Calu3 (cell line): ENCODE results near the gene TBC1D3B. TPM values are rescaled to one million over a fixed set of nuclear protein-coding genes. Genes with fewer than 3 reads are reported as not detected.

Experiments
- BruUV-seq: library from RNA; stranded (reverse); fragments of 400-500 nt; replicated peaks from 2 replicates; lab custom pipeline; 2021; lab: Mats Ljungman, UMichigan
- CTCF ChIA-PET: fragments of 300-600 bp; sonication (Branson Sonifier 250); formaldehyde crosslinking; loops from one replicate; lab custom pipeline; 2022; ENCODE audit warnings: antibody characterized with exemption; lab: Charles Lee
- DNase-seq: peaks from one replicate; pipeline ENCODE4 v3.0.0; 2022
- H3K27ac Mint-ChIP-seq: one replicate; pipeline ENCODE4 v1.8.0; 2022; ENCODE audit warnings: mixed read lengths; ENCODE audit not compliant: unreplicated experiment
- H3K27me3 Mint-ChIP-seq: one replicate; pipeline ENCODE4 v1.8.0; 2022; ENCODE audit warnings: mixed read lengths; ENCODE audit not compliant: unreplicated experiment
- H3K36me3 Mint-ChIP-seq: one replicate; pipeline ENCODE4 v1.8.0; 2022; ENCODE audit warnings: mild to moderate bottlenecking, moderate library complexity, mixed read lengths; ENCODE audit not compliant: insufficient read depth, unreplicated experiment
- H3K4me1 Mint-ChIP-seq: one replicate; pipeline ENCODE4 v1.8.0; 2022; ENCODE audit warnings: mild to moderate bottlenecking, low read depth, mixed read lengths; ENCODE audit not compliant: unreplicated experiment
- H3K4me3 Mint-ChIP-seq: one replicate; pipeline ENCODE4 v1.8.0; 2022; ENCODE audit warnings: mild to moderate bottlenecking, low read depth, moderate library complexity, mixed read lengths; ENCODE audit not compliant: unreplicated experiment
- H3K9me3 Mint-ChIP-seq: one replicate; pipeline ENCODE4 v1.8.0; 2022; ENCODE audit warnings: low read depth, mixed read lengths; ENCODE audit not compliant: unreplicated experiment
- CTCF ChIP-seq: fragments of 200-600 bp; IDR thresholded peaks from one replicate; pipeline ENCODE4 v1.8.0; 2022; ENCODE audit warnings: antibody characterized with exemption; ENCODE audit not compliant: unreplicated experiment
- intact Hi-C: fragments of 100-400 bp; cut with micrococcal nuclease; formaldehyde crosslinking; loops from one replicate; pipeline ENCODE4 v1.10.0; 2022; ENCODE audit not compliant: unreplicated experiment
- total RNA-seq: library from RNA; stranded (reverse); gene quantifications from 2 replicates; pipeline ENCODE4 v1.2.3, GENCODE V29; 2022

The TBC1D3B gene
- total RNA-seq, 1 experiment from 2014 or later: 73.5 TPM

- no peaks in the 10 kb centered on the region for H3K9me3 Mint-ChIP-seq
Measured at GRCh38 chr17:36120221-36120620, 56.2 kb downstream of the TBC1D3B start.

GRCh38 chr17:36118477-36119353, 57.7 kb downstream of the TBC1D3B start:
- BruUV-seq: no TSS peak
- CTCF ChIA-PET: no interaction called here
- DNase-seq: no peak
- Mint-ChIP-seq H3K4me1 (no peaks in the 10 kb centered on the region), H3K9me3 (peaks cover 3% of the 10 kb centered on the region), H3K27ac (no peak overlapping the region), H3K4me3 (no peak overlapping the region), H3K27me3 (peaks cover 93% of the 10 kb centered on the region), H3K36me3 (no peaks in the 10 kb centered on the region)
- intact Hi-C loops: no loop called here
- no peak for TF ChIP-seq CTCF

More at GRCh38 chr17:36120221-36120620, 56.2 kb downstream of the TBC1D3B start:
- BruUV-seq: no TSS peak
- H3K4me1 Mint-ChIP-seq: no peaks in the 10 kb centered on the region
- H3K27ac Mint-ChIP-seq: no peak overlapping the region
- no peaks in the 10 kb centered on the region for H3K36me3 Mint-ChIP-seq
- DNase-seq: no peak
- no peak for TF ChIP-seq CTCF
- intact Hi-C loops: no loop called here
- H3K4me3 Mint-ChIP-seq: no peak overlapping the region
- CTCF ChIA-PET: interaction anchor here (1.8 kb wide), 1 partner anchor 92 kb away, joined by 3 read pairs; no protein-coding TSS in a partner anchor
- H3K27me3 Mint-ChIP-seq: peaks cover 80% of the 10 kb centered on the region

GRCh38 chr17:36117505-36118382, 58.7 kb downstream of the TBC1D3B start:
- H3K4me1 Mint-ChIP-seq: no peaks in the 10 kb centered on the region
- no peak overlapping the region for H3K4me3 Mint-ChIP-seq
- H3K9me3 Mint-ChIP-seq: peaks cover 3% of the 10 kb centered on the region
- CTCF ChIA-PET: interaction anchor here (0.6 kb wide), 1 partner anchor 587 kb away, joined by 3 read pairs; no protein-coding TSS in a partner anchor
- H3K36me3 Mint-ChIP-seq: no peaks in the 10 kb centered on the region
- no TSS peak for BruUV-seq
- DNase-seq: no peak
- peaks cover 89% of the 10 kb centered on the region for H3K27me3 Mint-ChIP-seq
- intact Hi-C loops: no loop called here
- no peak overlapping the region for H3K27ac Mint-ChIP-seq
- TF ChIP-seq CTCF: no peak

Other genes starting within 250 kb of the TBC1D3B start
- 6.2 and 6.5 TPM in 2 replicates for gene RDM1, start 245.9 kb downstream of the TBC1D3B start, total RNA-seq
- not detected in 2 replicates for gene LYZL6, start 232.9 kb downstream of the TBC1D3B start, total RNA-seq
- gene CCL16, start 195.1 kb downstream of the TBC1D3B start, total RNA-seq: not detected in 2 replicates
- not detected in 2 replicates for gene CCL14, start 189.9 kb downstream of the TBC1D3B start, total RNA-seq
- gene CCL15, start 175.1 kb downstream of the TBC1D3B start, total RNA-seq: 0.42 TPM in 1 of 2 replicates, not detected in the other
- gene CCL23, start 158.7 kb downstream of the TBC1D3B start, total RNA-seq: not detected in 2 replicates
- gene CCL18, start 112.4 kb downstream of the TBC1D3B start, total RNA-seq: not detected in 2 replicates
- not detected in 2 replicates for gene CCL3, start 86.5 kb downstream of the TBC1D3B start, total RNA-seq
- not detected in 2 replicates for gene CCL4, start 72.8 kb downstream of the TBC1D3B start, total RNA-seq
- not detected in 2 replicates for gene CCL3L1, start 20.1 kb upstream of the TBC1D3B start, total RNA-seq
- gene CCL4L2, start 34.4 kb upstream of the TBC1D3B start, total RNA-seq: not detected in 2 replicates
- 2.1 and 3.3 TPM in 2 replicates for gene TBC1D3I, start 87.9 kb upstream of the TBC1D3B start, total RNA-seq
- not detected in 2 replicates for gene TBC1D3G, start 147.2 kb upstream of the TBC1D3B start, total RNA-seq
- gene TBC1D3H, start 211.8 kb upstream of the TBC1D3B start, total RNA-seq: not detected in 2 replicates